CD4-positive, alpha-beta memory T cell (primary cell): ENCODE results near the gene UNC119B. TPM values are rescaled to one million over a fixed set of nuclear protein-coding genes. Genes with fewer than 3 reads are reported as not detected.

Source experiments
- CTCF ChIA-PET: fragments of 350-600 bp; sonication (Branson Sonifier 250); formaldehyde crosslinking; loops from one replicate; lab custom pipeline; 2021; ENCODE audit warnings: inconsistent platforms; ENCODE audit not compliant: partially characterized antibody; lab: Charles Lee
- POLR2A ChIA-PET: fragments of 350-600 bp; sonication (Branson Sonifier 250); formaldehyde crosslinking; loops from one replicate; lab custom pipeline; 2021; ENCODE audit not compliant: partially characterized antibody; lab: Charles Lee
- DNase-seq, 5 donors: peaks; one replicate each; pipeline versions ENCODE4 v3.0.0 to v3.0.0-alpha.2; 2020 to 2022; ENCODE audit warnings: mixed read lengths in 1 of 5
- H3K27ac ChIP-seq: one replicate; pipeline ENCODE4 v1.7.0; 2013; ENCODE audit warnings: low read depth, low read length
- H3K27me3 ChIP-seq: 2 replicates; pipeline ENCODE4 v1.7.0; 2013; ENCODE audit warnings: mild to moderate bottlenecking, low read length, moderate library complexity; ENCODE audit not compliant: insufficient read depth
- H3K36me3 ChIP-seq: 2 replicates; pipeline ENCODE4 v1.7.0; 2013; ENCODE audit warnings: mild to moderate bottlenecking, low read length, moderate library complexity; ENCODE audit not compliant: insufficient read depth
- H3K4me1 ChIP-seq: 2 replicates; pipeline ENCODE4 v1.7.0; 2013; ENCODE audit warnings: mild to moderate bottlenecking, low read length, moderate library complexity; ENCODE audit not compliant: insufficient read depth
- H3K4me3 ChIP-seq, 2 donors: one replicate each; pipeline ENCODE4 v1.7.0; 2013; ENCODE audit warnings: low read length in 2 of 2, mild to moderate bottlenecking in 1 of 2
- H3K9me3 ChIP-seq, 2 donors: one replicate each; pipeline ENCODE4 v1.7.0; 2013; ENCODE audit warnings: low read length in 2 of 2, control low read depth in 1 of 2; ENCODE audit not compliant: control insufficient read depth in 1 of 2
- H3K27ac Mint-ChIP-seq, 7 donors: one replicate each; pipeline ENCODE4 v1.8.0; 2020 to 2021; ENCODE audit warnings: mixed read lengths in 7 of 7, mild to moderate bottlenecking in 6 of 7, inconsistent platforms in 3 of 7, moderate library complexity in 3 of 7
- H3K27me3 Mint-ChIP-seq, 2 donors: one replicate each; pipeline ENCODE4 v1.8.0; 2020 to 2021; ENCODE audit warnings: mixed read lengths in 2 of 2
- H3K36me3 Mint-ChIP-seq, 2 donors: one replicate each; pipeline ENCODE4 v1.8.0; 2020 to 2021; ENCODE audit warnings: mixed read lengths in 2 of 2, inconsistent platforms in 1 of 2, mild to moderate bottlenecking in 1 of 2
- H3K4me1 Mint-ChIP-seq, 4 donors: one replicate each; pipeline ENCODE4 v1.8.0; 2020 to 2021; ENCODE audit warnings: mixed read lengths in 4 of 4, mild to moderate bottlenecking in 1 of 4
- H3K4me3 Mint-ChIP-seq, 8 donors: one replicate each; pipeline ENCODE4 v1.8.0; 2020 to 2021; ENCODE audit warnings: mixed read lengths in 8 of 8, mild to moderate bottlenecking in 7 of 8, moderate library complexity in 6 of 8, inconsistent platforms in 3 of 8
- H3K9me3 Mint-ChIP-seq, 8 donors: one replicate each; pipeline ENCODE4 v1.8.0; 2020 to 2021; ENCODE audit warnings: mixed read lengths in 8 of 8, mild to moderate bottlenecking in 5 of 8, inconsistent platforms in 3 of 8, moderate library complexity in 1 of 8
- intact Hi-C: fragments of 100-400 bp; cut with micrococcal nuclease; formaldehyde crosslinking; loops from one replicate; pipeline ENCODE4 v1.15.1; 2023
- polyA plus RNA-seq, 2 donors: library from polyadenylated mRNA; unstranded; fragments of 300-500 nt; fragmentation: Illumina TruSeq; gene quantifications; one replicate each; pipeline ENCODE4 v1.2.3, GENCODE V29; 2021
- total RNA-seq, 2 experiments: library from RNA; stranded (reverse); gene quantifications; one replicate each; pipeline ENCODE4 v1.2.3, GENCODE V29; 2021

The UNC119B gene
- total RNA-seq = 10 to 100 TPM; 28.7 to 29.1 TPM
- polyA plus RNA-seq = 1 to 10 TPM; 6.9 to 8.4 TPM

DNA sequence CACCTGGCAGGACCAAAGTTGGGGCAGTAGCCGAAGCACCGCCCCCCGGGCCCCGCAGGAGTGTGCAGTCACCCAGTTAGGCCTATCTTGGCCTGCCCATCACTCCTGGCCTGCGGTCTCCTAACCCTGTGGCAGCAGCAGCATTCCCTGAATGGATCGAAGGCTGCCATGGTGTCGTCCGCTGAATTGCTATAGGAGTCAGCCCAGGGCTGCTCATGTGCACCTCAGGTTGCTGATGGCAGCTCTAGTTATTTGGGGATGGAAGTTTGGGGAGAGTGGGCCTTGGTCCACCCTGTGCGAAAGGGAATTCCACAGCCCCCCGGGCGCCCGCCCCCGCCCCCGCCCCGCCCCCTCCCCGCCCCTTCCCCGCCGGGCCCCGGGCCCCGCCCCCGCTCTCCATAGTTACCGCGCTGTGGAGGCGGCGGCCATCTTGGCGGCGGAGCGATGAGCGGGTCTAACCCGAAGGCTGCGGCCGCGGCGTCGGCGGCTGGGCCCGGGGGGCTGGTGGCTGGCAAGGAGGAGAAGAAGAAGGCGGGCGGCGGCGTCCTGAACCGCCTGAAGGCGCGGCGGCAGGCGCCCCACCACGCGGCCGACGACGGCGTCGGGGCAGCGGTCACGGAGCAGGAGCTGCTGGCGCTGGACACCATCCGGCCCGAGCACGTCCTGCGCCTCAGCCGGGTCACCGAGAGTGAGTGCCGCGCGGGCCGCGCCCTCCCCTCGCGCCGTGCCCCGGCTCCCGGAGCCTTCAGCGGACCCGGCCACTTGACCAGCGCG is at the start of gene UNC119B:
Gene UNC119B, plus strand, starts transcription at position 428 of the 774 bp plus-strand sequence. Its CDS starts 17 bp downstream, at position 445.
- Mint-ChIP-seq H3K36me3 (peaks cover 6 to 20% of the 10 kb centered on the region in 2 donors), H3K4me3 (peak within 1 kb of the TSS; percentile 89 to 96 (median 94)), H3K9me3 (no peaks in the 10 kb centered on the region), H3K27ac (peak within 1 kb of the TSS; percentile 83 to 98 (median 93)), H3K27me3 (no peaks in the 10 kb centered on the region), H3K4me1 (peaks cover 17 to 41% (median 32%) of the 10 kb centered on the region in 4 donors)
- no peaks in the 10 kb centered on the region for H3K9me3 ChIP-seq
- peaks cover 26% of the 10 kb centered on the region for H3K4me1 ChIP-seq
- H3K27ac ChIP-seq = peak within 1 kb of the TSS; percentile 78
- H3K27me3 ChIP-seq = no peaks in the 10 kb centered on the region
- intact Hi-C loops = loop anchor here (1.0 to 10.0 kb wide), 6 partner anchors 15 to 405 kb away; partner anchors contain the start of genes ACADS, COX6A1, HNF1A and MLEC
- H3K4me3 ChIP-seq = peak within 1 kb of the TSS; percentile 49 to 68
- H3K36me3 ChIP-seq = peaks cover 4% of the 10 kb centered on the region
- POLR2A ChIA-PET = interaction anchor here (1.0 to 2.8 kb wide), 7 partner anchors 10 to 408 kb away, joined by 3 to 17 read pairs (median 6); partner anchors contain the start of genes ACADS, MLEC, POP5 and SIRT4
- CTCF ChIA-PET = interaction anchor here (0.6 to 5.5 kb wide), 3 partner anchors 22 to 1154 kb away, joined by 3 to 65 read pairs (median 5); no protein-coding TSS in a partner anchor
- DNase-seq = peak; percentile 66 to 78 (median 70)

DNA sequence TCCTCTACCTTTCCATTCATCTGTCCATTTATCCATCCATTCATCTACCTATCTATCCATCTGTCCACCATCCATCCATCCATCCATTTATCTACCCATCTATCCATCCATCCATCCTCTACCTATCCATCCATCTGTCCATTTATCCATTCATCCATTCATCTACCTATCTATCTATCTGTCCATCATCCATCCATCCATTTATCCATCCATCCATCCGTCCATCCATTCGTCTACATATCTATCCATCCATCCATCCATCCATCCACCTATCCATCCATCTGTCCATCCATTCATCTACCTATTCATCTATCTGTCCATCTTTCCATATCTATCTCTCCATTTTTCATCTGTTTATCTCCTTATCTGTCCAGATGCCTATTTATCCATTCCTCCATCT is 48.8 kb upstream of the UNC119B start:
- H3K27me3 Mint-ChIP-seq = peaks cover 0 to 2% of the 10 kb centered on the region in 2 donors
- H3K4me1 ChIP-seq = no peaks in the 10 kb centered on the region
- intact Hi-C loops = no loop called here
- ChIA-PET POLR2A (no interaction called here), CTCF (interaction anchor here (5.8 kb wide), 1 partner anchor 14 kb away, joined by 55 read pairs; no protein-coding TSS in a partner anchor)
- H3K9me3 Mint-ChIP-seq = no peaks in the 10 kb centered on the region
- H3K36me3 Mint-ChIP-seq = no peaks in the 10 kb centered on the region
- no peak overlapping the region for H3K27ac ChIP-seq
- no peak overlapping the region for H3K27ac Mint-ChIP-seq
- H3K4me3 ChIP-seq = no peak overlapping the region
- H3K27me3 ChIP-seq = no peaks in the 10 kb centered on the region
- H3K4me1 Mint-ChIP-seq = no peaks in the 10 kb centered on the region
- no peak overlapping the region for H3K4me3 Mint-ChIP-seq
- DNase-seq = no peak
- no peaks in the 10 kb centered on the region for H3K9me3 ChIP-seq
- no peaks in the 10 kb centered on the region for H3K36me3 ChIP-seq

GRCh38 chr12:120662879-120663278 is 47.4 kb upstream of the UNC119B start:
- DNase-seq = no peak
- Histone ChIP-seq H3K4me1 (no peaks in the 10 kb centered on the region), H3K36me3 (no peaks in the 10 kb centered on the region), H3K9me3 (no peaks in the 10 kb centered on the region), H3K4me3 (no peak overlapping the region), H3K27ac (no peak overlapping the region), H3K27me3 (no peaks in the 10 kb centered on the region)
- no peaks in the 10 kb centered on the region for H3K36me3 Mint-ChIP-seq
- no peaks in the 10 kb centered on the region for H3K4me1 Mint-ChIP-seq
- H3K9me3 Mint-ChIP-seq = no peaks in the 10 kb centered on the region
- no peak overlapping the region for H3K27ac Mint-ChIP-seq
- CTCF ChIA-PET = interaction anchor here (1.2 kb wide), 2 partner anchors 11 to 13 kb away, joined by 3 read pairs; no protein-coding TSS in a partner anchor
- peaks cover 0 to 2% of the 10 kb centered on the region in 2 donors for H3K27me3 Mint-ChIP-seq
- POLR2A ChIA-PET = no interaction called here
- intact Hi-C loops = no loop called here
- no peak overlapping the region for H3K4me3 Mint-ChIP-seq

- Histone ChIP-seq H3K9me3 (no peaks in the 10 kb centered on the region), H3K27ac (no peak overlapping the region), H3K27me3 (no peaks in the 10 kb centered on the region), H3K4me3 (no peak overlapping the region), H3K4me1 (no peaks in the 10 kb centered on the region), H3K36me3 (no peaks in the 10 kb centered on the region)
- CTCF ChIA-PET = interaction anchor here (1.2 to 1.7 kb wide), 4 partner anchors 12 to 16 kb away, joined by 3 to 8 read pairs (median 4); no protein-coding TSS in a partner anchor
- POLR2A ChIA-PET = no interaction called here
- no peaks in the 10 kb centered on the region for H3K9me3 Mint-ChIP-seq
- H3K36me3 Mint-ChIP-seq = no peaks in the 10 kb centered on the region
- DNase-seq = no peak
- no peak overlapping the region for H3K27ac Mint-ChIP-seq
- H3K4me1 Mint-ChIP-seq = peaks cover 0 to 1% (median 0%) of the 10 kb centered on the region in 4 donors
- intact Hi-C loops = no loop called here
- H3K4me3 Mint-ChIP-seq = no peak overlapping the region
- H3K27me3 Mint-ChIP-seq = peaks cover 0 to 2% of the 10 kb centered on the region in 2 donors
Measured at GRCh38 chr12:120663741-120664140, 46.5 kb upstream of the UNC119B start.

- POLR2A ChIA-PET = interaction anchor here (0.6 kb wide), 1 partner anchor 125 kb away, joined by 3 read pairs; no protein-coding TSS in a partner anchor
- Histone ChIP-seq H3K9me3 (no peaks in the 10 kb centered on the region), H3K4me3 (no peak overlapping the region), H3K27ac (no peak overlapping the region), H3K4me1 (no peaks in the 10 kb centered on the region), H3K27me3 (no peaks in the 10 kb centered on the region), H3K36me3 (no peaks in the 10 kb centered on the region)
- H3K4me1 Mint-ChIP-seq = peaks cover 0 to 1% (median 0%) of the 10 kb centered on the region in 4 donors
- peaks cover 0 to 1% of the 10 kb centered on the region in 2 donors for H3K27me3 Mint-ChIP-seq
- DNase-seq = no peak
- CTCF ChIA-PET = interaction anchor here (1.2 kb wide), 1 partner anchor 17 kb away, joined by 4 read pairs; no protein-coding TSS in a partner anchor
- no peak overlapping the region for H3K27ac Mint-ChIP-seq
- no peaks in the 10 kb centered on the region for H3K36me3 Mint-ChIP-seq
- intact Hi-C loops = no loop called here
- H3K9me3 Mint-ChIP-seq = no peaks in the 10 kb centered on the region
- H3K4me3 Mint-ChIP-seq = no peak overlapping the region
Measured at GRCh38 chr12:120666571-120667390, 43.5 kb upstream of the UNC119B start.

GRCh38 chr12:120668091-120668867 is 42.0 kb upstream of the UNC119B start:
- H3K9me3 Mint-ChIP-seq = no peaks in the 10 kb centered on the region
- H3K4me1 Mint-ChIP-seq = peaks cover 0 to 1% (median 0%) of the 10 kb centered on the region in 4 donors
- H3K27me3 Mint-ChIP-seq = peaks cover 0 to 1% of the 10 kb centered on the region in 2 donors
- H3K9me3 ChIP-seq = no peaks in the 10 kb centered on the region
- no peak overlapping the region for H3K27ac Mint-ChIP-seq
- H3K36me3 ChIP-seq = no peaks in the 10 kb centered on the region
- H3K4me3 ChIP-seq = no peak overlapping the region
- H3K27ac ChIP-seq = no peak overlapping the region
- no peaks in the 10 kb centered on the region for H3K4me1 ChIP-seq
- H3K27me3 ChIP-seq = no peaks in the 10 kb centered on the region
- ChIA-PET POLR2A (no interaction called here), CTCF (interaction anchor here (1.1 to 1.5 kb wide), 2 partner anchors 20 to 23 kb away, joined by 3 to 5 read pairs; no protein-coding TSS in a partner anchor)
- no peak overlapping the region for H3K4me3 Mint-ChIP-seq
- intact Hi-C loops = no loop called here
- no peak for DNase-seq
- no peaks in the 10 kb centered on the region for H3K36me3 Mint-ChIP-seq
